Measurements from ENCODE around the gene ESPN. TPM values are rescaled to one million over a fixed set of nuclear protein-coding genes. Genes with fewer than 3 reads are reported as not detected.
A peak's percentile ranks its signal among the peaks of the same experiment; 100 is the strongest.

The ESPN gene
- total RNA-seq, 4 donors from 2014 or later = 40.2 to 368 (median 157) TPM

GRCh38 chr1:6465461-6466005, 41.0 kb downstream of the ESPN start:
- H3K27me3 ChIP-seq = peaks cover 11% of the 10 kb centered on the region
- intact Hi-C loops (cut with DNase I; ENCODE audit: low total_unique reads) (no loop called here), in situ Hi-C loops (cut with MboI; ENCODE audit: low pct_ligation_motif_present in 1 of 4, low pct_unique_long_range_greater_than_20kb in 1 of 4, low sequenced_read_pairs in 3 of 4) (no loop called here)
- peak overlapping the region in 3 of 4 donors; percentile 9 to 36 (median 34) for H3K27ac ChIP-seq
- H3K9me3 ChIP-seq = no peaks in the 10 kb centered on the region
- H3K4me3 ChIP-seq = peak overlapping the region in 3 of 4 donors; percentile 20 to 37 (median 23)
- TF ChIP-seq POLR2A (IDR thresholded peaks at IDR 0.05) (no peak), POLR2AphosphoS5 (IDR thresholded peaks at IDR 0.05) (no peak), CTCF (IDR thresholded peaks at IDR 0.05) (no peak), EP300 (IDR thresholded peaks at IDR 0.05; ENCODE audit: low read depth) (no peak)
- no peaks in the 10 kb centered on the region for H3K4me1 ChIP-seq
- H3K36me3 ChIP-seq = no peaks in the 10 kb centered on the region
- no peak for DNase-seq
- WGBS, 2 donors (ENCODE audit: low coverage in 1 of 2) = 75% methylated on average over 19 of the region's 21 CpGs; no CpG with 5 or more reads in 1 of the 2 donors

GRCh38 chr1:6466023-6466422, 41.4 kb downstream of the ESPN start, which contains the start of gene TNFRSF25:
Gene TNFRSF25 (minus strand): TSS chr1:6466173. CDS start chr1:6466107, 66 bp downstream.
- peaks cover 0 to 1% (median 0%) of the 10 kb centered on the region in 4 donors for H3K4me1 ChIP-seq
- peaks cover 11% of the 10 kb centered on the region for H3K27me3 ChIP-seq
- DNase-seq = no peak
- 62% methylated on average over 31 of the region's 43 CpGs; no CpG with 5 or more reads in 1 of the 2 donors for WGBS, 2 donors (ENCODE audit: low coverage in 1 of 2)
- H3K27ac ChIP-seq = peak within 1 kb of the TSS in 3 of 4 donors; percentile 9 to 36 (median 34)
- no peaks in the 10 kb centered on the region for H3K9me3 ChIP-seq
- intact Hi-C loops (cut with DNase I; ENCODE audit: low total_unique reads) (no loop called here), in situ Hi-C loops (cut with MboI; ENCODE audit: low pct_ligation_motif_present in 1 of 4, low pct_unique_long_range_greater_than_20kb in 1 of 4, low sequenced_read_pairs in 3 of 4) (no loop called here)
- peak within 1 kb of the TSS in 3 of 4 donors; percentile 20 to 37 (median 23) for H3K4me3 ChIP-seq
- H3K36me3 ChIP-seq = no peaks in the 10 kb centered on the region
- TF ChIP-seq POLR2A (IDR thresholded peaks at IDR 0.05) = no peak
- TF ChIP-seq CTCF (IDR thresholded peaks at IDR 0.05) = no peak
- no peak for TF ChIP-seq EP300 (IDR thresholded peaks at IDR 0.05; ENCODE audit: low read depth)
- TF ChIP-seq POLR2AphosphoS5 (IDR thresholded peaks at IDR 0.05) = no peak

GRCh38 chr1:6466751-6467150, 42.2 kb downstream of the ESPN start:
- DNase-seq = no peak
- no peaks in the 10 kb centered on the region for H3K36me3 ChIP-seq
- intact Hi-C loops (cut with DNase I; ENCODE audit: low total_unique reads) (no loop called here), in situ Hi-C loops (cut with MboI; ENCODE audit: low pct_ligation_motif_present in 1 of 4, low pct_unique_long_range_greater_than_20kb in 1 of 4, low sequenced_read_pairs in 3 of 4) (no loop called here)
- H3K4me1 ChIP-seq = peaks cover 0 to 6% (median under 1%) of the 10 kb centered on the region in 4 donors
- WGBS, 2 donors (ENCODE audit: low coverage in 1 of 2) = 85% methylated on average over 5 of the region's 5 CpGs; no CpG with 5 or more reads in 1 of the 2 donors
- TF ChIP-seq EP300 (IDR thresholded peaks at IDR 0.05; ENCODE audit: low read depth) = no peak
- no peak for TF ChIP-seq POLR2A (IDR thresholded peaks at IDR 0.05)
- H3K27ac ChIP-seq = no peak overlapping the region
- no peaks in the 10 kb centered on the region for H3K9me3 ChIP-seq
- no peak overlapping the region for H3K4me3 ChIP-seq
- H3K27me3 ChIP-seq = peaks cover 11% of the 10 kb centered on the region

- 90 to 92% methylated on average over 2 to 12 of the region's 12 CpGs for WGBS, 2 donors (ENCODE audit: low coverage in 1 of 2)
- Histone ChIP-seq H3K27me3 (peaks cover 11% of the 10 kb centered on the region), H3K36me3 (no peaks in the 10 kb centered on the region), H3K4me1 (peaks cover 0 to 9% (median 3%) of the 10 kb centered on the region in 4 donors), H3K27ac (no peak overlapping the region), H3K9me3 (no peaks in the 10 kb centered on the region), H3K4me3 (no peak overlapping the region)
- intact Hi-C loops (cut with DNase I; ENCODE audit: low total_unique reads) = no loop called here
- TF ChIP-seq EP300 (IDR thresholded peaks at IDR 0.05; ENCODE audit: low read depth) (no peak), POLR2AphosphoS5 (IDR thresholded peaks at IDR 0.05) (no peak), POLR2A (IDR thresholded peaks at IDR 0.05) (no peak), CTCF (IDR thresholded peaks at IDR 0.05) (no peak)
- no peak for DNase-seq
- in situ Hi-C loops (cut with MboI; ENCODE audit: low pct_ligation_motif_present in 1 of 4, low pct_unique_long_range_greater_than_20kb in 1 of 4, low sequenced_read_pairs in 3 of 4) = no loop called here
Measured at GRCh38 chr1:6467224-6467623, 42.6 kb downstream of the ESPN start.

Data from transverse colon (tissue), 4 donors.